ENCODE measurements around the gene NSUN5.

DNA sequence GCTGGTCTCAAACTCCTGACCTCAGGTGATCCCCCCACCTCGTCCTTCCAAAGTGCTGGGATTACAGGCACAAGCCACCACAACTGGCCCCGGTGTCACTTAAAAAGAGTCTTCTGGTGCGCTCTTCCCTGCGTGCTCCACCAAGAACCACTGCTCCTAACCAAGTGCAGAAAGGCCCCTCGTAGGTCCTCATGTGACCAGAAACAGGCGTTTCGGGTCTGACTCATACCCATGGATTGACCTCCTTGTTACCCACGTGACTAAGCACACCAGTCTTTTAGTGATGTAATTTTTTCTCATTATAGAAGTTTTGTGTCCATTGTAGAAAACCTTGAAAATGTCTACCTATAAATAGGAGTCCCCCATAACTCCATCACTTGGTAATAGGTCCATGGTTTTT, 33.3 kb upstream of the NSUN5 start:
- TF ChIP-seq CTCF (IDR thresholded peaks at IDR 0.05): no peak
- TF ChIP-seq POLR2A (IDR thresholded peaks at IDR 0.05): no peak

Measured in thyroid gland (tissue), 4 donors.